K562 (cell line): ENCODE data around the gene ERGIC1.

ENCODE experiments used
- E2F6 ChIP-seq, 2 experiments: IDR thresholded peaks; 2 replicates each; pipeline ENCODE4 v1.6.1; 2011; ENCODE audit warnings: borderline replicate concordance in 1 of 2, control low read depth in 1 of 2, low read depth in 1 of 2, low read length in 1 of 2, mild to moderate bottlenecking in 1 of 2, mixed read lengths in 1 of 2, moderate library complexity in 1 of 2; ENCODE audit not compliant: insufficient read depth in 1 of 2, insufficient read length in 1 of 2, poor library complexity in 1 of 2, severe bottlenecking in 1 of 2; ENCODE audit errors: extremely low read depth in 1 of 2
- EP300 ChIP-seq: IDR thresholded peaks from 2 replicates; pipeline ENCODE4 v1.6.1; 2012; ENCODE audit warnings: low read length, improper control_type of control experiment
- FOXJ3 ChIP-seq: sonication (generic); formaldehyde crosslinking; IDR thresholded peaks from 2 replicates; pipeline ENCODE4 v1.4.0; 2020; ENCODE audit warnings: mild to moderate bottlenecking, missing genetic modification reagents
- NONO ChIP-seq, 2 experiments: fragments of 200-400 bp in 1 of 2; fragments of 450-650 bp in 1 of 2; formaldehyde crosslinking in 1 of 2; IDR thresholded peaks; 2 replicates each; pipeline ENCODE4 v1.6.1; 2017; ENCODE audit warnings: low read depth in 2 of 2, mild to moderate bottlenecking in 2 of 2, moderate library complexity in 2 of 2, low read length in 1 of 2
- NR2C2 ChIP-seq, 2 experiments: fragments of 200-800 bp in 1 of 2; sonication (Bioruptor generic) in 1 of 2; sonication (generic) in 1 of 2; formaldehyde crosslinking in 1 of 2; IDR thresholded peaks; 2 replicates each; pipeline versions ENCODE4 v1.6.1 to v1.8.0; 2016 to 2022; ENCODE audit warnings: mild to moderate bottlenecking in 1 of 2, missing compliant biosample characterization in 1 of 2, missing genetic modification characterization in 1 of 2, missing genetic modification reagents in 1 of 2
- PCBP1 ChIP-seq: fragments of 200-400 bp; formaldehyde crosslinking; IDR thresholded peaks from 2 replicates; pipeline ENCODE4 v1.6.1; 2018; ENCODE audit warnings: mild to moderate bottlenecking, low read depth, low read length; ENCODE audit not compliant: poor library complexity, severe bottlenecking
- POLR2A ChIP-seq: fragments of 450-650 bp; conservative IDR thresholded peaks from 2 replicates; pipeline ENCODE4 v1.6.1; 2016
- POLR2AphosphoS5 ChIP-seq: IDR thresholded peaks from 2 replicates; pipeline ENCODE4 v1.6.1; 2011; ENCODE audit warnings: mild to moderate bottlenecking, low read depth, low read length, moderate library complexity; ENCODE audit not compliant: control insufficient read depth, insufficient read depth
- ZNF133 ChIP-seq: fragments of 250-450 bp; sonication (Bioruptor Pico); IDR thresholded peaks from 2 replicates; pipeline ENCODE4 v1.4.0; 2020; ENCODE audit warnings: mild to moderate bottlenecking
- ZNF175 ChIP-seq: fragments of 200-800 bp; sonication (Bioruptor generic); IDR thresholded peaks from 2 replicates; pipeline ENCODE4 v1.6.1; 2016; ENCODE audit warnings: low read depth, mild to moderate bottlenecking, missing genetic modification characterization, missing compliant biosample characterization
- ZNF24 ChIP-seq: fragments of 450-650 bp; IDR thresholded peaks from 2 replicates; pipeline ENCODE4 v1.6.1; 2016
- ZNF707 ChIP-seq: fragments of 250-450 bp; sonication (Bioruptor Pico); conservative IDR thresholded peaks from 2 replicates; pipeline ENCODE4 v1.8.0; 2022; ENCODE audit warnings: inconsistent platforms, mild to moderate bottlenecking, moderate library complexity
- TF ChIP-seq, protein P1 (sequence below): sonication (generic); formaldehyde crosslinking; IDR thresholded peaks from 2 replicates; pipeline ENCODE4 v1.8.0; 2023; ENCODE audit warnings: missing genetic modification reagents, mild to moderate bottlenecking, borderline replicate concordance
- TF ChIP-seq, protein P2 (sequence below): sonication (generic); formaldehyde crosslinking; IDR thresholded peaks from 2 replicates; pipeline ENCODE4 v1.8.1; 2022; ENCODE audit warnings: missing genetic modification reagents

- TF ChIP-seq POLR2A (no peak), EP300 (no peak), NR2C2 (CRISPR knock-in tag; IDR thresholded peaks at IDR 0.05) (no peak), NR2C2 (tag; IDR thresholded peaks at IDR 0.05) (no peak), NONO (IDR thresholded peaks at IDR 0.05; ENCODE audit: low read depth in 2 of 2, low read length in 1 of 2) (no peak), ZNF133 (CRISPR knock-in tag) (no peak), FOXJ3 (no peak), ZNF24 (no peak), E2F6 (IDR thresholded peaks at IDR 0.05; ENCODE audit: borderline replicate concordance in 1 of 2, extremely low read depth in 1 of 2, insufficient read depth in 1 of 2, insufficient read length in 1 of 2, low read depth in 1 of 2, low read length in 1 of 2, poor library complexity in 1 of 2, severe bottlenecking in 1 of 2) (no peak), ZNF707 (no peak), ZNF175 (CRISPR knock-in tag) (no peak), PCBP1 (no peak), POLR2AphosphoS5 (no peak)
- TF ChIP-seq, protein P1, sequence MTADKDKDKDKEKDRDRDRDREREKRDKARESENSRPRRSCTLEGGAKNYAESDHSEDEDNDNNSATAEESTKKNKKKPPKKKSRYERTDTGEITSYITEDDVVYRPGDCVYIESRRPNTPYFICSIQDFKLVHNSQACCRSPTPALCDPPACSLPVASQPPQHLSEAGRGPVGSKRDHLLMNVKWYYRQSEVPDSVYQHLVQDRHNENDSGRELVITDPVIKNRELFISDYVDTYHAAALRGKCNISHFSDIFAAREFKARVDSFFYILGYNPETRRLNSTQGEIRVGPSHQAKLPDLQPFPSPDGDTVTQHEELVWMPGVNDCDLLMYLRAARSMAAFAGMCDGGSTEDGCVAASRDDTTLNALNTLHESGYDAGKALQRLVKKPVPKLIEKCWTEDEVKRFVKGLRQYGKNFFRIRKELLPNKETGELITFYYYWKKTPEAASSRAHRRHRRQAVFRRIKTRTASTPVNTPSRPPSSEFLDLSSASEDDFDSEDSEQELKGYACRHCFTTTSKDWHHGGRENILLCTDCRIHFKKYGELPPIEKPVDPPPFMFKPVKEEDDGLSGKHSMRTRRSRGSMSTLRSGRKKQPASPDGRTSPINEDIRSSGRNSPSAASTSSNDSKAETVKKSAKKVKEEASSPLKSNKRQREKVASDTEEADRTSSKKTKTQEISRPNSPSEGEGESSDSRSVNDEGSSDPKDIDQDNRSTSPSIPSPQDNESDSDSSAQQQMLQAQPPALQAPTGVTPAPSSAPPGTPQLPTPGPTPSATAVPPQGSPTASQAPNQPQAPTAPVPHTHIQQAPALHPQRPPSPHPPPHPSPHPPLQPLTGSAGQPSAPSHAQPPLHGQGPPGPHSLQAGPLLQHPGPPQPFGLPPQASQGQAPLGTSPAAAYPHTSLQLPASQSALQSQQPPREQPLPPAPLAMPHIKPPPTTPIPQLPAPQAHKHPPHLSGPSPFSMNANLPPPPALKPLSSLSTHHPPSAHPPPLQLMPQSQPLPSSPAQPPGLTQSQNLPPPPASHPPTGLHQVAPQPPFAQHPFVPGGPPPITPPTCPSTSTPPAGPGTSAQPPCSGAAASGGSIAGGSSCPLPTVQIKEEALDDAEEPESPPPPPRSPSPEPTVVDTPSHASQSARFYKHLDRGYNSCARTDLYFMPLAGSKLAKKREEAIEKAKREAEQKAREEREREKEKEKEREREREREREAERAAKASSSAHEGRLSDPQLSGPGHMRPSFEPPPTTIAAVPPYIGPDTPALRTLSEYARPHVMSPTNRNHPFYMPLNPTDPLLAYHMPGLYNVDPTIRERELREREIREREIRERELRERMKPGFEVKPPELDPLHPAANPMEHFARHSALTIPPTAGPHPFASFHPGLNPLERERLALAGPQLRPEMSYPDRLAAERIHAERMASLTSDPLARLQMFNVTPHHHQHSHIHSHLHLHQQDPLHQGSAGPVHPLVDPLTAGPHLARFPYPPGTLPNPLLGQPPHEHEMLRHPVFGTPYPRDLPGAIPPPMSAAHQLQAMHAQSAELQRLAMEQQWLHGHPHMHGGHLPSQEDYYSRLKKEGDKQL (CRISPR knock-in tag), result no peak
- TF ChIP-seq, protein P2, sequence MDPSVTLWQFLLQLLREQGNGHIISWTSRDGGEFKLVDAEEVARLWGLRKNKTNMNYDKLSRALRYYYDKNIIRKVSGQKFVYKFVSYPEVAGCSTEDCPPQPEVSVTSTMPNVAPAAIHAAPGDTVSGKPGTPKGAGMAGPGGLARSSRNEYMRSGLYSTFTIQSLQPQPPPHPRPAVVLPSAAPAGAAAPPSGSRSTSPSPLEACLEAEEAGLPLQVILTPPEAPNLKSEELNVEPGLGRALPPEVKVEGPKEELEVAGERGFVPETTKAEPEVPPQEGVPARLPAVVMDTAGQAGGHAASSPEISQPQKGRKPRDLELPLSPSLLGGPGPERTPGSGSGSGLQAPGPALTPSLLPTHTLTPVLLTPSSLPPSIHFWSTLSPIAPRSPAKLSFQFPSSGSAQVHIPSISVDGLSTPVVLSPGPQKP (CRISPR knock-in tag), result no peak
These were observed 44.5 kb downstream of the ERGIC1 start for GRCh38 chr5:172878585-172878932.
